Measurements from ENCODE around the gene ADAMTS2.

ADAMTS2 gene

GRCh38 chr5:179118338-179118737 lies 226.9 kb downstream of the ADAMTS2 start:
- TF ChIP-seq ZFX (IDR thresholded peaks at IDR 0.05) (no peak), CTCF (conservative IDR thresholded peaks at IDR 0.05) (no peak)
- no peak overlapping the region for H3K27ac ChIP-seq

- H3K27ac ChIP-seq: no peak overlapping the region
- TF ChIP-seq ZFX (IDR thresholded peaks at IDR 0.05): no peak
- TF ChIP-seq CTCF (conservative IDR thresholded peaks at IDR 0.05): no peak
These were observed 229.3 kb downstream of the ADAMTS2 start for GRCh38 chr5:179115845-179116524.

- no peak for TF ChIP-seq CTCF (conservative IDR thresholded peaks at IDR 0.05)
- no peak overlapping the region for H3K27ac ChIP-seq
These were observed 230.0 kb downstream of the ADAMTS2 start for GRCh38 chr5:179115307-179115706.

GRCh38 chr5:179114756-179115155 lies 230.5 kb downstream of the ADAMTS2 start:
- TF ChIP-seq CTCF (conservative IDR thresholded peaks at IDR 0.05): no peak
- TF ChIP-seq ZFX (IDR thresholded peaks at IDR 0.05): no peak
- H3K27ac ChIP-seq: no peak overlapping the region

- H3K27ac ChIP-seq: no peak overlapping the region
- TF ChIP-seq ZFX (IDR thresholded peaks at IDR 0.05): no peak
- TF ChIP-seq CTCF (conservative IDR thresholded peaks at IDR 0.05): no peak
These were observed 231.2 kb downstream of the ADAMTS2 start for GRCh38 chr5:179113945-179114641.

GRCh38 chr5:179113143-179113530 lies 232.1 kb downstream of the ADAMTS2 start:
- TF ChIP-seq CTCF (conservative IDR thresholded peaks at IDR 0.05) (no peak), ZFX (IDR thresholded peaks at IDR 0.05) (no peak)
- H3K27ac ChIP-seq: no peak overlapping the region

GRCh38 chr5:179112469-179113142 lies 232.7 kb downstream of the ADAMTS2 start:
- TF ChIP-seq CTCF (conservative IDR thresholded peaks at IDR 0.05) (no peak), ZFX (IDR thresholded peaks at IDR 0.05) (no peak)
- no peak overlapping the region for H3K27ac ChIP-seq
